K562 (cell line): Measurements from ENCODE around the gene POMT2. TPM values are rescaled to one million over a fixed set of nuclear protein-coding genes. Genes with fewer than 3 reads are reported as not detected.

Experiments used
- CREBBP ChIP-seq: IDR thresholded peaks from one replicate; pipeline ENCODE4 v1.6.1; 2012; ENCODE audit warnings: low read depth, mild to moderate bottlenecking, control low read depth, inconsistent platforms, low read length
- MCM5 ChIP-seq: fragments of 450-650 bp; IDR thresholded peaks from 2 replicates; pipeline ENCODE4 v1.6.1; 2016; ENCODE audit warnings: low read depth
- MTF1 ChIP-seq: fragments of 250-450 bp; sonication (Bioruptor Pico); IDR thresholded peaks from 2 replicates; pipeline ENCODE4 v1.9.0; 2021; ENCODE audit warnings: moderate library complexity, mild to moderate bottlenecking, inconsistent platforms, borderline replicate concordance
- MXD1 ChIP-seq: fragments of 250-450 bp; sonication (Bioruptor Pico); IDR thresholded peaks from 2 replicates; pipeline ENCODE4 v1.8.0; 2021; ENCODE audit warnings: borderline replicate concordance, mild to moderate bottlenecking, moderate library complexity; ENCODE audit not compliant: poor library complexity, severe bottlenecking
- PATZ1 ChIP-seq: fragments of 250-450 bp; sonication (Bioruptor Pico); IDR thresholded peaks from 2 replicates; pipeline ENCODE4 v1.5.0; 2020; ENCODE audit warnings: mild to moderate bottlenecking, borderline replicate concordance
- THAP12 ChIP-seq: fragments of 250-450 bp; sonication (Bioruptor Pico); IDR thresholded peaks from 2 replicates; pipeline ENCODE4 v1.9.0; 2021; ENCODE audit warnings: mild to moderate bottlenecking, inconsistent platforms
- ZC3H8 ChIP-seq: fragments of 450-650 bp; IDR thresholded peaks from 2 replicates; pipeline ENCODE4 v1.6.1; 2017
- ZNF174 ChIP-seq: fragments of 250-450 bp; sonication (Bioruptor Pico); IDR thresholded peaks from 2 replicates; pipeline ENCODE4 v1.4.0; 2020; ENCODE audit warnings: mild to moderate bottlenecking
- ZNF518B ChIP-seq: fragments of 250-450 bp; sonication (Bioruptor Pico); IDR thresholded peaks from 2 replicates; pipeline ENCODE4 v1.5.0; 2021; ENCODE audit warnings: mild to moderate bottlenecking, moderate library complexity
- polyA plus RNA-seq, 8 experiments: library from polyadenylated mRNA; depleted of rRNA in 4 of 8; stranded (reverse) in 5 of 8; unstranded in 3 of 8; fragments of >200 nt; fragmentation: Nextera tagmentation in 2 of 8; fragmentation: Illumina TruSeq in 1 of 8; extraction: Ambion mirVana in 2 of 8; extraction: Trizol in 1 of 8; gene quantifications; 2 replicates each; pipeline versions ENCODE4 v1.2.1 to v1.2.3, GENCODE V29; 2011 to 2014; ENCODE audit warnings: inconsistent platforms in 1 of 8, missing spikeins in 1 of 8
- total RNA-seq, 7 experiments: library from RNA; depleted of rRNA in 6 of 7; stranded (reverse); fragments of >200 nt in 6 of 7; fragmentation: Illumina TruSeq in 2 of 7; extraction: Trizol in 2 of 7; gene quantifications; 2 replicates each; pipeline versions ENCODE4 v1.2.1 to v1.2.3, GENCODE V29; 2011 to 2021; ENCODE audit warnings: low replicate concordance in 1 of 7

POMT2 gene
- total and polyA plus RNA-seq, 9 of the 15 experiments (the other 6 are each of a cell fraction or from before 2014, with no cell fraction given): 0.39 to 16.6 (median 7.8) TPM

GRCh38 chr14:77359626-77360025, 38.9 kb upstream of the POMT2 start (continued):
- TF ChIP-seq ZNF518B (no peak), THAP12 (CRISPR knock-in tag) (no peak), PATZ1 (CRISPR knock-in tag) (no peak), ZNF174 (CRISPR knock-in tag) (no peak), MXD1 (no peak), MCM5 (no peak), CREBBP (no peak), MTF1 (no peak), ZC3H8 (no peak)
